Caco-2 (cell line): ENCODE data around the gene TLE7. TPM values are rescaled to one million over a fixed set of nuclear protein-coding genes. Genes with fewer than 3 reads are reported as not detected.

ENCODE experiments used
- BruUV-seq: library from RNA; stranded (reverse); fragments of 400-500 nt; replicated peaks from 2 replicates; lab custom pipeline; 2021; lab: Mats Ljungman, UMichigan
- CTCF ChIA-PET: fragments of 300-600 bp; sonication (Branson Sonifier 250); formaldehyde crosslinking; loops from one replicate; lab custom pipeline; 2022; ENCODE audit warnings: antibody characterized with exemption; lab: Charles Lee
- POLR2A ChIA-PET: fragments of 300-600 bp; sonication (Branson Sonifier 250); formaldehyde crosslinking; loops from one replicate; lab custom pipeline; 2022; ENCODE audit warnings: antibody characterized with exemption; lab: Charles Lee
- DNase-seq, 2 experiments: peaks; one replicate each; pipeline versions ENCODE4 v3.0.0 to v3.0.0-alpha.2; 2020 to 2022
- H3K27me3 ChIP-seq: replicated peaks from 2 replicates; pipeline ENCODE4 v1.6.0; 2011; ENCODE audit warnings: low read length; ENCODE audit not compliant: control insufficient read depth, insufficient read depth
- H3K36me3 ChIP-seq: 2 replicates; pipeline ENCODE4 v1.5.1; 2011; ENCODE audit warnings: low read length; ENCODE audit not compliant: control insufficient read depth, insufficient read depth
- H3K4me1 ChIP-seq: fragments of 250-450 bp; sonication (Bioruptor Pico); 2 replicates; pipeline ENCODE4 v1.5.1; 2020; ENCODE audit warnings: mild to moderate bottlenecking
- H3K4me3 ChIP-seq: 2 replicates; pipeline ENCODE4 v1.5.1; 2011; ENCODE audit warnings: low read depth, mild to moderate bottlenecking, control low read depth, low read length
- H3K9me3 ChIP-seq: fragments of 250-450 bp; sonication (Bioruptor Pico); 2 replicates; pipeline ENCODE4 v1.5.1; 2020; ENCODE audit warnings: mild to moderate bottlenecking, moderate library complexity
- H3K27ac Mint-ChIP-seq: one replicate; pipeline ENCODE4 v1.8.0; 2022; ENCODE audit warnings: mixed read lengths; ENCODE audit not compliant: unreplicated experiment
- H3K27me3 Mint-ChIP-seq: one replicate; pipeline ENCODE4 v1.8.0; 2022; ENCODE audit warnings: mixed read lengths; ENCODE audit not compliant: insufficient read depth, unreplicated experiment
- H3K36me3 Mint-ChIP-seq: one replicate; pipeline ENCODE4 v1.8.0; 2022; ENCODE audit warnings: mild to moderate bottlenecking, mixed read lengths; ENCODE audit not compliant: insufficient read depth, unreplicated experiment
- H3K4me1 Mint-ChIP-seq: one replicate; pipeline ENCODE4 v1.8.0; 2022; ENCODE audit warnings: low read depth, mixed read lengths; ENCODE audit not compliant: unreplicated experiment
- H3K4me3 Mint-ChIP-seq: one replicate; pipeline ENCODE4 v1.8.0; 2022; ENCODE audit warnings: mild to moderate bottlenecking, moderate library complexity, mixed read lengths; ENCODE audit not compliant: unreplicated experiment
- H3K9me3 Mint-ChIP-seq: one replicate; pipeline ENCODE4 v1.8.0; 2022; ENCODE audit warnings: mixed read lengths; ENCODE audit not compliant: unreplicated experiment
- intact Hi-C: fragments of 100-400 bp; cut with micrococcal nuclease; formaldehyde crosslinking; loops from one replicate; pipeline ENCODE4 v1.10.0; 2022; ENCODE audit not compliant: unreplicated experiment
- total RNA-seq: library from RNA; stranded (reverse); gene quantifications from 2 replicates; pipeline ENCODE4 v1.2.3, GENCODE V29; 2022
- TF ChIP-seq, protein P1 (sequence below), 2 experiments: fragments of 200-600 bp in 1 of 2; IDR thresholded peaks; 1 replicate in 1 of 2; 2 replicates in 1 of 2; pipeline versions ENCODE4 v1.5.1 to v1.8.0; 2011 to 2022; ENCODE audit warnings: antibody characterized with exemption in 1 of 2, control low read depth in 1 of 2, inconsistent platforms in 1 of 2, low read depth in 1 of 2, low read length in 1 of 2, mild to moderate bottlenecking in 1 of 2, moderate library complexity in 1 of 2; ENCODE audit not compliant: insufficient read depth in 1 of 2, severe bottlenecking in 1 of 2, unreplicated experiment in 1 of 2

Gene TLE7
- total RNA-seq, 1 experiment from 2014 or later = not detected

DNA sequence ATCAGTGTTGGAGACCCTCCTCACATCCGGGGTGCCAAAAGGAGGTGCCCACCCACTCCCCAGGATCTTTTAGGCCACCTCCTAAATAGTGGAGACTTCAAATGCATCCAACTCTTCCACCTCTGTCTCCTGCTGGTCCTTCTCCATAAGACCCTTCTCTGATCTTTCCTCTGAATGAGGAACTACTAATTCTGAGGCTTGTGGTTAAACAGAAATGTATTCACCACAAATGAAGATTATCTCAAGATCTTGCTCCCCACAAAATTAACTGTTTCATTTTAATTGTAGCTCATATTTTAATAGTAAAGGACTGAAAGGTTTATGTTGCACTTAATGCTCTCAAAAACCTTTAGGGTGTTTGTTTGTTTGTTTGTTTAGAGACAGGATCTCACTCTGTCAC, 34.1 kb downstream of the TLE7 start:
- Histone ChIP-seq H3K4me3 (no peak overlapping the region), H3K4me1 (peaks cover 9% of the 10 kb centered on the region; the same call in 1 of the 2 replicates), H3K9me3 (peaks cover 11% of the 10 kb centered on the region), H3K27me3 (no peaks in the 10 kb centered on the region), H3K36me3 (no peaks in the 10 kb centered on the region)
- Mint-ChIP-seq H3K4me1 (no peaks in the 10 kb centered on the region), H3K4me3 (no peak overlapping the region), H3K27ac (no peak overlapping the region), H3K36me3 (no peaks in the 10 kb centered on the region), H3K9me3 (no peaks in the 10 kb centered on the region), H3K27me3 (peaks cover 24% of the 10 kb centered on the region)
- CTCF ChIA-PET = no interaction called here
- TF ChIP-seq, protein P1, sequence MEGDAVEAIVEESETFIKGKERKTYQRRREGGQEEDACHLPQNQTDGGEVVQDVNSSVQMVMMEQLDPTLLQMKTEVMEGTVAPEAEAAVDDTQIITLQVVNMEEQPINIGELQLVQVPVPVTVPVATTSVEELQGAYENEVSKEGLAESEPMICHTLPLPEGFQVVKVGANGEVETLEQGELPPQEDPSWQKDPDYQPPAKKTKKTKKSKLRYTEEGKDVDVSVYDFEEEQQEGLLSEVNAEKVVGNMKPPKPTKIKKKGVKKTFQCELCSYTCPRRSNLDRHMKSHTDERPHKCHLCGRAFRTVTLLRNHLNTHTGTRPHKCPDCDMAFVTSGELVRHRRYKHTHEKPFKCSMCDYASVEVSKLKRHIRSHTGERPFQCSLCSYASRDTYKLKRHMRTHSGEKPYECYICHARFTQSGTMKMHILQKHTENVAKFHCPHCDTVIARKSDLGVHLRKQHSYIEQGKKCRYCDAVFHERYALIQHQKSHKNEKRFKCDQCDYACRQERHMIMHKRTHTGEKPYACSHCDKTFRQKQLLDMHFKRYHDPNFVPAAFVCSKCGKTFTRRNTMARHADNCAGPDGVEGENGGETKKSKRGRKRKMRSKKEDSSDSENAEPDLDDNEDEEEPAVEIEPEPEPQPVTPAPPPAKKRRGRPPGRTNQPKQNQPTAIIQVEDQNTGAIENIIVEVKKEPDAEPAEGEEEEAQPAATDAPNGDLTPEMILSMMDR (IDR thresholded peaks at IDR 0.05; ENCODE audit: insufficient read depth in 1 of 2, low read depth in 1 of 2, low read length in 1 of 2, severe bottlenecking in 1 of 2, unreplicated experiment in 1 of 2) = no peak
- POLR2A ChIA-PET = interaction anchor here (0.6 kb wide), 1 partner anchor 664 kb away, joined by 3 read pairs; no protein-coding TSS in a partner anchor
- no peak for DNase-seq
- BruUV-seq = no TSS peak
- intact Hi-C loops = no loop called here

- TF ChIP-seq, protein P1 (IDR thresholded peaks at IDR 0.05; ENCODE audit: insufficient read depth in 1 of 2, low read depth in 1 of 2, low read length in 1 of 2, severe bottlenecking in 1 of 2, unreplicated experiment in 1 of 2) = no peak
- Histone ChIP-seq H3K27me3 (no peaks in the 10 kb centered on the region), H3K4me3 (no peak overlapping the region), H3K4me1 (peaks cover 9% of the 10 kb centered on the region; the same call in 1 of the 2 replicates), H3K9me3 (peaks cover 11% of the 10 kb centered on the region), H3K36me3 (no peaks in the 10 kb centered on the region)
- no peaks in the 10 kb centered on the region for H3K4me1 Mint-ChIP-seq
- H3K36me3 Mint-ChIP-seq = no peaks in the 10 kb centered on the region
- H3K4me3 Mint-ChIP-seq = no peak overlapping the region
- peaks cover 25% of the 10 kb centered on the region for H3K27me3 Mint-ChIP-seq
- no peaks in the 10 kb centered on the region for H3K9me3 Mint-ChIP-seq
- intact Hi-C loops = no loop called here
- H3K27ac Mint-ChIP-seq = no peak overlapping the region
- no peak for DNase-seq
- ChIA-PET POLR2A (no interaction called here), CTCF (no interaction called here)
- no TSS peak for BruUV-seq
These were observed 35.1 kb downstream of the TLE7 start for GRCh38 chr16:71406724-71407123.

DNA sequence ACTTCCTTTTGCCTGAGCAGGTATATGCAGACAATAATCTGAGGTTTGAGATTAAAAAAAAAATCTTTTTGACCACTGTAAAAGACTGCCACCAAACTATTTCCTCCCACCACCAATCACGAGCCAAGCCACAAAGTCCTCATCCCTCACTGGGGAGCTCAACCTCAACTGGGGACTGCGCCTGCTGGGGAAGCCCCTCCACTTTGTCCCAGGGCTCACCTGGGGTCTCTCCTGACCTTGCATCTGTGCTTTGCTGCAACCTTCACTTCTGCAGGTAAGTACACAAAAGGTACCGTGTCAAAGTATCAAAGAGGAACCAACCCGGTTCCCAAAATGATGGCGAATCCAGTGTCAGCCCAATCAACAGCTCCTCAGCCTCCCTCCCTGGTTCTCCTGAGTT, 35.5 kb downstream of the TLE7 start:
- H3K4me1 ChIP-seq = peaks cover 9% of the 10 kb centered on the region; the same call in 1 of the 2 replicates
- DNase-seq = no peak
- no peaks in the 10 kb centered on the region for H3K27me3 ChIP-seq
- ChIA-PET POLR2A (no interaction called here), CTCF (no interaction called here)
- Mint-ChIP-seq H3K4me1 (no peaks in the 10 kb centered on the region), H3K27me3 (peaks cover 27% of the 10 kb centered on the region), H3K36me3 (no peaks in the 10 kb centered on the region), H3K9me3 (no peaks in the 10 kb centered on the region), H3K27ac (no peak overlapping the region), H3K4me3 (no peak overlapping the region)
- H3K36me3 ChIP-seq = no peaks in the 10 kb centered on the region
- intact Hi-C loops = no loop called here
- BruUV-seq = no TSS peak
- no peak overlapping the region for H3K4me3 ChIP-seq
- TF ChIP-seq, protein P1 (IDR thresholded peaks at IDR 0.05; ENCODE audit: insufficient read depth in 1 of 2, low read depth in 1 of 2, low read length in 1 of 2, severe bottlenecking in 1 of 2, unreplicated experiment in 1 of 2) = no peak
- H3K9me3 ChIP-seq = peaks cover 11% of the 10 kb centered on the region
